SU-DHL-6 (cell line): ENCODE measurements around the gene NAA80.
"Not testable (repeated sequence)": the region's sequence is repeated elsewhere in the genome, so short reads cannot be mapped to it uniquely, and the experiment has no call there.

Experiments used
- EZH2phosphoT487 ChIP-seq: fragments of 200-600 bp; sonication (generic), shearing (Covaris generic); conservative IDR thresholded peaks from 2 replicates; pipeline ENCODE4 v1.6.1; 2018; ENCODE audit warnings: mild to moderate bottlenecking, antibody characterized with exemption, low read length, moderate library complexity, mixed read lengths
- TF ChIP-seq, protein P1 (sequence below): fragments of 200-600 bp; sonication (generic); IDR thresholded peaks from one replicate; pipeline ENCODE4 v1.5.1; 2017; ENCODE audit warnings: antibody characterized with exemption, mild to moderate bottlenecking, low read length, moderate library complexity; ENCODE audit not compliant: insufficient read depth, poor library complexity, severe bottlenecking

- TF ChIP-seq, protein P1, sequence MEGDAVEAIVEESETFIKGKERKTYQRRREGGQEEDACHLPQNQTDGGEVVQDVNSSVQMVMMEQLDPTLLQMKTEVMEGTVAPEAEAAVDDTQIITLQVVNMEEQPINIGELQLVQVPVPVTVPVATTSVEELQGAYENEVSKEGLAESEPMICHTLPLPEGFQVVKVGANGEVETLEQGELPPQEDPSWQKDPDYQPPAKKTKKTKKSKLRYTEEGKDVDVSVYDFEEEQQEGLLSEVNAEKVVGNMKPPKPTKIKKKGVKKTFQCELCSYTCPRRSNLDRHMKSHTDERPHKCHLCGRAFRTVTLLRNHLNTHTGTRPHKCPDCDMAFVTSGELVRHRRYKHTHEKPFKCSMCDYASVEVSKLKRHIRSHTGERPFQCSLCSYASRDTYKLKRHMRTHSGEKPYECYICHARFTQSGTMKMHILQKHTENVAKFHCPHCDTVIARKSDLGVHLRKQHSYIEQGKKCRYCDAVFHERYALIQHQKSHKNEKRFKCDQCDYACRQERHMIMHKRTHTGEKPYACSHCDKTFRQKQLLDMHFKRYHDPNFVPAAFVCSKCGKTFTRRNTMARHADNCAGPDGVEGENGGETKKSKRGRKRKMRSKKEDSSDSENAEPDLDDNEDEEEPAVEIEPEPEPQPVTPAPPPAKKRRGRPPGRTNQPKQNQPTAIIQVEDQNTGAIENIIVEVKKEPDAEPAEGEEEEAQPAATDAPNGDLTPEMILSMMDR, result not testable (repeated sequence)
- TF ChIP-seq EZH2phosphoT487, result not testable (repeated sequence)
Observed at GRCh38 chr3:50284121-50284520, 15.1 kb downstream of the NAA80 start.
